ENCODE results near the gene NCOA3.

Gene NCOA3

GRCh38 chr20:47614703-47615309, 113.1 kb downstream of the NCOA3 start:
- Histone ChIP-seq H3K36me3 (ENCODE audit: insufficient read depth, low read depth, low read length) (no peaks in the 10 kb centered on the region), H3K4me3 (ENCODE audit: low read length) (no peak overlapping the region), H3K9ac (ENCODE audit: low read depth, low read length) (no peak overlapping the region)

GRCh38 chr20:47618479-47618878, 116.8 kb downstream of the NCOA3 start:
- Histone ChIP-seq H3K36me3 (ENCODE audit: insufficient read depth, low read depth, low read length) (peaks cover 14% of the 10 kb centered on the region), H3K9ac (ENCODE audit: low read depth, low read length) (no peak overlapping the region), H3K4me3 (ENCODE audit: low read length) (no peak overlapping the region), H3K27me3 (ENCODE audit: insufficient read depth, low read length) (no peaks in the 10 kb centered on the region), H3K27ac (ENCODE audit: low read length) (no peak overlapping the region), H3K9me3 (ENCODE audit: insufficient read depth, low read depth, low read length) (no peaks in the 10 kb centered on the region), H3K4me1 (ENCODE audit: insufficient read depth, low read length) (no peaks in the 10 kb centered on the region)

More at GRCh38 chr20:47614703-47615309, 113.1 kb downstream of the NCOA3 start:
- Histone ChIP-seq H3K4me1 (ENCODE audit: insufficient read depth, low read length) (no peaks in the 10 kb centered on the region), H3K27ac (ENCODE audit: low read length) (no peak overlapping the region), H3K27me3 (ENCODE audit: insufficient read depth, low read length) (no peaks in the 10 kb centered on the region), H3K9me3 (ENCODE audit: insufficient read depth, low read depth, low read length) (no peaks in the 10 kb centered on the region)

DNA sequence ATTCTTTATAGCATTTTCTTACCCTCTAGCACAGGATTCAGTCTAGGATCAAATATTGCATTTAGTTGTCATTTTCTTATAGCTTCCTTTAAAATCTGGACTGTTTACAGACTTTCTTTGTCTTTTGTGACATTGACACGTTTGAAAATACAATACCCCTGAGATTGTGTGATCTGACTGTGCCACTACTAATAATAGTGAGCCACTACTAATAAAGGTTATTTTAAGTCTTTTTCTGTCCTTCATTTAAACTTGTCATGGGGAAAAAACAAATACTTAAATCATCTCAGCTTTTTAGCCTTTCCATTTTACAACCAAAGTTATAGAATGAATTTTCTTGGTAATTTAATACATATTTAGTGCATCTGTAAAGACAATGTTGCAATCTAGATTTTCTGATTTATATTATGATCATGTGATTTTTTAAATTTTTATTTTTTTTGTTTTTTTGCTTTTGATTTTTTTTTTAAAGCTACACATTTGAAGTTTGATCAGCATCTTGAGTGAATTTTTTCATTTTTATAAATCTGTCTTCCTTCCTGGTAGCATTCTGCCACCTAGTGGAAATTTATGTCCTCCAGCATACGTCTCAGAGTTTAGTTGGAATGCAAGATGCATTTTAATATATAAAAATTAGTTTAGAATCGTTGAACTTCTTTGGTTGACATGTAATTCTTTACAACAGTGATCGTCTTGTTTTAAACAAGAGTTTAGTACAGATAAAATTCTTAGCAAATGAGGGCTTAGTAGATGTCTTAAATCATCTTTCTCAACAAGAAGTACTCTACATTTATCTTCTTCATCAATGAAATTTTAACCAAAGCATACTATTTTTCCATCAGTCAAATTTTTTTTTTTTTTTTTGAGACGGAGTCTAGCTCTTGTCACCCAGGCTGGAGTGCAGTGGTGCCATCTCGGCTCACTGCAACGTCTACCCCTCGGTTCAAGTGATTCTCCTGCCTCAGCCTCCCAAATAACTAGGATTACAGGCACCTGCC, 119.4 kb downstream of the NCOA3 start:
- Histone ChIP-seq H3K4me1 (ENCODE audit: insufficient read depth, low read length) (no peaks in the 10 kb centered on the region), H3K9ac (ENCODE audit: low read depth, low read length) (no peak overlapping the region), H3K4me3 (ENCODE audit: low read length) (no peak overlapping the region), H3K27ac (ENCODE audit: low read length) (no peak overlapping the region), H3K36me3 (ENCODE audit: insufficient read depth, low read depth, low read length) (peaks cover 27% of the 10 kb centered on the region), H3K9me3 (ENCODE audit: insufficient read depth, low read depth, low read length) (no peaks in the 10 kb centered on the region), H3K27me3 (ENCODE audit: insufficient read depth, low read length) (no peaks in the 10 kb centered on the region)

DNA sequence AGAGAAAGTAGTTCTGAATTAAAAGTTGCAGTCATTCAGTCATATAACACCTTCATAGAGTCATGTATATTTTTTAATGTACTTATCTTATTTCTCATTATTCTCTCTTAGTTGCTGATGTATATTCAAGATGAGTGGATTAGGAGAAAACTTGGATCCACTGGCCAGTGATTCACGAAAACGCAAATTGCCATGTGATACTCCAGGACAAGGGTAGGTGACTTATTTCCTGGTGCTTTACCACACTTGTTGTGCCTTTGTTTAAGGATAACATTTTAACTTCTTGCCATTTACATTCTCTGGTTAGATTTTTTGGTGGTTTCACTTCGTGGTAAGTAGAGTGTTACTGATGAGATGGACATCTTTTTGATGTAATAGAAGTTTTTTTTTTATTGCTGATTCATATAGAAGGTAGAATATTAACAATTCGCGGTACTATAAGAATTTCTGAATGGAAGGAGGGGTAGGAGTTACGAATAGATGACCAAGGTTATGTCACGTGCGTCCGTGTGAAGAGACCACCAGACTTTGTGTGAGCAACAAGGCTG, 120.5 kb downstream of the NCOA3 start:
- H3K9ac ChIP-seq (ENCODE audit: low read depth, low read length): no peak overlapping the region
- peaks cover 36% of the 10 kb centered on the region for H3K36me3 ChIP-seq (ENCODE audit: insufficient read depth, low read depth, low read length)
- no peaks in the 10 kb centered on the region for H3K27me3 ChIP-seq (ENCODE audit: insufficient read depth, low read length)
- H3K4me3 ChIP-seq (ENCODE audit: low read length): no peak overlapping the region
- no peaks in the 10 kb centered on the region for H3K4me1 ChIP-seq (ENCODE audit: insufficient read depth, low read length)
- no peaks in the 10 kb centered on the region for H3K9me3 ChIP-seq (ENCODE audit: insufficient read depth, low read depth, low read length)
- H3K27ac ChIP-seq (ENCODE audit: low read length): no peak overlapping the region

DNA sequence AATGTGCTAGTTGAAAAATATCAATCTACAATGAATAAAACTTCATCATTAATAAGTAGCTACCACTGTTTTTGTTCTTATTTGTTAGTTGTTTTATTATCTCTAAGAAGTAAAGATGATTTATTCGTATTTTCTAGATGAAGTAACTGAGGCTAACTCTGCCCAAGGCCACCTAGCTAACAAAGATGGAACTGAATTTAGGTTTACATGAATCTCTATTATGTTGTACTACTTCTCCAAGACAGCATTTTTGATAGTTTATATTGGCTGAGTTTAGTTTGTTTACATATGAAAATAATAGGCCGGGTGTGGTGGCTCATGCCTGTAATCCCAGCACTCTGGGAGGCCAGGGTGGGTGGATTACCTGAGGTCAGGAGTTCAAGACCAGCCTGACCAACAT, 121.5 kb downstream of the NCOA3 start:
- Histone ChIP-seq H3K9ac (ENCODE audit: low read depth, low read length) (no peak overlapping the region), H3K27me3 (ENCODE audit: insufficient read depth, low read length) (no peaks in the 10 kb centered on the region), H3K9me3 (ENCODE audit: insufficient read depth, low read depth, low read length) (no peaks in the 10 kb centered on the region), H3K4me3 (ENCODE audit: low read length) (no peak overlapping the region), H3K36me3 (ENCODE audit: insufficient read depth, low read depth, low read length) (peaks cover 45% of the 10 kb centered on the region), H3K4me1 (ENCODE audit: insufficient read depth, low read length) (no peaks in the 10 kb centered on the region), H3K27ac (ENCODE audit: low read length) (no peak overlapping the region)

- Histone ChIP-seq H3K4me3 (ENCODE audit: low read length) (no peak overlapping the region), H3K27ac (ENCODE audit: low read length) (no peak overlapping the region), H3K27me3 (ENCODE audit: insufficient read depth, low read length) (no peaks in the 10 kb centered on the region), H3K4me1 (ENCODE audit: insufficient read depth, low read length) (no peaks in the 10 kb centered on the region), H3K9ac (ENCODE audit: low read depth, low read length) (no peak overlapping the region), H3K36me3 (ENCODE audit: insufficient read depth, low read depth, low read length) (peaks cover 65% of the 10 kb centered on the region), H3K9me3 (ENCODE audit: insufficient read depth, low read depth, low read length) (no peaks in the 10 kb centered on the region)
Measured at GRCh38 chr20:47627540-47627939, 125.9 kb downstream of the NCOA3 start.

- H3K4me3 ChIP-seq (ENCODE audit: low read length): no peak overlapping the region
- H3K9ac ChIP-seq (ENCODE audit: low read depth, low read length): no peak overlapping the region
- no peaks in the 10 kb centered on the region for H3K27me3 ChIP-seq (ENCODE audit: insufficient read depth, low read length)
- no peak overlapping the region for H3K27ac ChIP-seq (ENCODE audit: low read length)
- peaks cover 59% of the 10 kb centered on the region for H3K36me3 ChIP-seq (ENCODE audit: insufficient read depth, low read depth, low read length)
- H3K4me1 ChIP-seq (ENCODE audit: insufficient read depth, low read length): no peaks in the 10 kb centered on the region
- no peaks in the 10 kb centered on the region for H3K9me3 ChIP-seq (ENCODE audit: insufficient read depth, low read depth, low read length)
Measured at GRCh38 chr20:47629907-47630306, 128.2 kb downstream of the NCOA3 start.

DNA sequence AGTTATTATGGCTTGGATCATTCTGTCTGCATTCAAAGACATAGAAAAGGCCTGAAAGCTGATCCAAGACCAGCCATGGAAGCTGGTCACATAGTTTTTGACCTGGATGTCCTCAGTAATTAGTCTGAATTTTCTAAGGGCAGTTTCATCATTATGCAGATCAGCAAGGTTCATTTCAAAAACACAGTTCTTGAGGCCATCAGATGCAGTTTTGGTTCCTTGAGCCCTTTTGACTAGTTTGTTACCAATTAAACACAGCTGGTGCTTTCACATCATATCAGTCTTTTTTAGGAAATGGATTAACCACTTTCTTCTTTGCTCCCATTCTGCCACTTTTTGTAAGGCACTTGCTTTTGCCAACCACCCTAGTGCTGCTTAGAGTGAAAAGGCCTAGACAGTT, 129.4 kb downstream of the NCOA3 start:
- H3K27ac ChIP-seq (ENCODE audit: low read length): no peak overlapping the region
- no peak overlapping the region for H3K4me3 ChIP-seq (ENCODE audit: low read length)
- peaks cover 63% of the 10 kb centered on the region for H3K36me3 ChIP-seq (ENCODE audit: insufficient read depth, low read depth, low read length)

DNA sequence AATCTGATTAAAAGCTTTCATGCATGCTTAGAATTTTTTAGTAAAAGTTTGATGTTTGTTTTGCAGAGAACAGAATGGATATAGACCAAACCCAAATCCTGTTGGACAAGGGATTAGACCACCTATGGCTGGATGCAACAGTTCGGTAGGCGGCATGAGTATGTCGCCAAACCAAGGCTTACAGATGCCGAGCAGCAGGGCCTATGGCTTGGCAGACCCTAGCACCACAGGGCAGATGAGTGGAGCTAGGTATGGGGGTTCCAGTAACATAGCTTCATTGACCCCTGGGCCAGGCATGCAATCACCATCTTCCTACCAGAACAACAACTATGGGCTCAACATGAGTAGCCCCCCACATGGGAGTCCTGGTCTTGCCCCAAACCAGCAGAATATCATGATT, 133.6 kb downstream of the NCOA3 start:
- Histone ChIP-seq H3K4me1 (ENCODE audit: insufficient read depth, low read length) (no peaks in the 10 kb centered on the region), H3K27ac (ENCODE audit: low read length) (no peak overlapping the region), H3K9me3 (ENCODE audit: insufficient read depth, low read depth, low read length) (no peaks in the 10 kb centered on the region), H3K27me3 (ENCODE audit: insufficient read depth, low read length) (no peaks in the 10 kb centered on the region), H3K36me3 (ENCODE audit: insufficient read depth, low read depth, low read length) (peaks cover 70% of the 10 kb centered on the region), H3K4me3 (ENCODE audit: low read length) (no peak overlapping the region), H3K9ac (ENCODE audit: low read depth, low read length) (no peak overlapping the region)

More for the DNA sequence above, 129.4 kb downstream of the NCOA3 start:
- Histone ChIP-seq H3K9ac (ENCODE audit: low read depth, low read length) (no peak overlapping the region), H3K27me3 (ENCODE audit: insufficient read depth, low read length) (no peaks in the 10 kb centered on the region), H3K9me3 (ENCODE audit: insufficient read depth, low read depth, low read length) (no peaks in the 10 kb centered on the region), H3K4me1 (ENCODE audit: insufficient read depth, low read length) (no peaks in the 10 kb centered on the region)

GRCh38 chr20:47638851-47639250, 137.2 kb downstream of the NCOA3 start:
- Histone ChIP-seq H3K27ac (ENCODE audit: low read length) (no peak overlapping the region), H3K9me3 (ENCODE audit: insufficient read depth, low read depth, low read length) (no peaks in the 10 kb centered on the region), H3K36me3 (ENCODE audit: insufficient read depth, low read depth, low read length) (peaks cover 70% of the 10 kb centered on the region), H3K9ac (ENCODE audit: low read depth, low read length) (no peak overlapping the region), H3K27me3 (ENCODE audit: insufficient read depth, low read length) (no peaks in the 10 kb centered on the region), H3K4me1 (ENCODE audit: insufficient read depth, low read length) (no peaks in the 10 kb centered on the region), H3K4me3 (ENCODE audit: low read length) (no peak overlapping the region)

GRCh38 chr20:47642118-47642517, 140.4 kb downstream of the NCOA3 start:
- no peak overlapping the region for H3K9ac ChIP-seq (ENCODE audit: low read depth, low read length)
- H3K36me3 ChIP-seq (ENCODE audit: insufficient read depth, low read depth, low read length): peaks cover 64% of the 10 kb centered on the region
- no peak overlapping the region for H3K4me3 ChIP-seq (ENCODE audit: low read length)
- no peak overlapping the region for H3K27ac ChIP-seq (ENCODE audit: low read length)
- no peaks in the 10 kb centered on the region for H3K9me3 ChIP-seq (ENCODE audit: insufficient read depth, low read depth, low read length)
- H3K27me3 ChIP-seq (ENCODE audit: insufficient read depth, low read length): no peaks in the 10 kb centered on the region
- H3K4me1 ChIP-seq (ENCODE audit: insufficient read depth, low read length): no peaks in the 10 kb centered on the region
